ENCODE measurements around the gene SLC5A9. TPM values are rescaled to one million over a fixed set of nuclear protein-coding genes. Genes with fewer than 3 reads are reported as not detected.

Gene SLC5A9
- total and polyA plus RNA-seq, 3 experiments from 2014 or later = not detected

DNA sequence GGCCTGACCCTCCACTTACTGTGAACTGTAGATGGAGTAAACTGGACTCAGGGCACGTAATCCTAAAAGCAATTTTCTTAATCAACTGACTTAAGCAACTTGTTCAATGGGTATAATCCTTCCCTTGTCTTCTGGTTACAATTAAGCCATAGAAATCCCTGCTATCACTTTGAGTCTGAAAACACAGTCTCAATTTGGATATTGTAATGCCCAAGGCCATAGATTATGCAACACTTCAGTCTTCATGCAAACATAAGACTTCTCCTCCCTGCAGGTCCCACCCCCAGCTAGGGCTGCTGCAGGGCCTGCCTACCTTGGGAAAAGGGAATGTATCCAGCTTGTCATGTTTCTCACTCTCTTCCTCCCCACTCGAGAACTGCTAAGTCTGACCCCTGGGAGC lies 6.2 kb upstream of the SLC5A9 start:
- no peak overlapping the region for H3K27ac ChIP-seq (ENCODE audit: low read depth, low read length)
- no peak for DNase-seq
- H3K4me3 Mint-ChIP-seq = no peak overlapping the region
- H3K9me3 ChIP-seq (ENCODE audit: low read length) = no peaks in the 10 kb centered on the region
- H3K27me3 Mint-ChIP-seq = peaks cover 6 to 12% of the 10 kb centered on the region in 2 donors
- H3K4me1 Mint-ChIP-seq = no peaks in the 10 kb centered on the region
- H3K4me1 ChIP-seq (ENCODE audit: insufficient read depth, low read length) = no peaks in the 10 kb centered on the region
- POLR2A ChIA-PET = no interaction called here
- CTCF ChIA-PET = interaction anchor here (0.7 kb wide), 1 partner anchor 14 kb away, joined by 3 read pairs; no protein-coding TSS in a partner anchor
- no peaks in the 10 kb centered on the region for H3K27me3 ChIP-seq (ENCODE audit: insufficient read depth, low read length, poor library complexity, severe bottlenecking)
- no peaks in the 10 kb centered on the region for H3K36me3 ChIP-seq (ENCODE audit: insufficient read depth, low read length)
- no peaks in the 10 kb centered on the region for H3K36me3 Mint-ChIP-seq
- H3K4me3 ChIP-seq (ENCODE audit: low read length) = no peak overlapping the region
- peaks cover 0 to 2% (median 0%) of the 10 kb centered on the region in 5 donors for H3K9me3 Mint-ChIP-seq
- no peak overlapping the region for H3K27ac Mint-ChIP-seq

DNA sequence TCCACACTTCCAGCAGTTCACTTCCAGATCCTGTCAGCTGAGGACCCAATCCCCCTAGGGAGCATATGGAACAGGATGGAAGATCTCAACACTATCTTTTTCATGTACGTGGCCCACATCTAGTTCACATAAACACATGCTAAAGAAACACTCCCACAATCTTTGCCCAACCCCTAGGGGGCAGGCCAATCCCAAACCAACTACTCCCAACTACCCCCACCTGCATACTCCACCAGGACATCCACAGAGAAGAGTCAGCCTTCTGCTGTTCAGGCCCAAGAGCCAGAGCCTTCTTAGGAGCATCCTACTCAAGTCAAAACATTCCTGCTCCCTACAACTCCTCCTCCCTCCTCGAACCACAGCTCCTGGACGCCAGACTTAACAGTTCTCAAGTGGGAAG lies 5.6 kb upstream of the SLC5A9 start:
- no peaks in the 10 kb centered on the region for H3K9me3 ChIP-seq (ENCODE audit: low read length)
- no peak overlapping the region for H3K4me3 ChIP-seq (ENCODE audit: low read length)
- no peak overlapping the region for H3K27ac ChIP-seq (ENCODE audit: low read depth, low read length)
- POLR2A ChIA-PET = no interaction called here
- Mint-ChIP-seq H3K4me1 (no peaks in the 10 kb centered on the region), H3K27ac (no peak overlapping the region), H3K27me3 (peaks cover 6 to 12% of the 10 kb centered on the region in 2 donors), H3K36me3 (no peaks in the 10 kb centered on the region), H3K4me3 (no peak overlapping the region), H3K9me3 (peaks cover 0 to 2% (median 0%) of the 10 kb centered on the region in 5 donors)
- CTCF ChIA-PET = interaction anchor here (1.9 kb wide), 1 partner anchor 13 kb away, joined by 4 read pairs; no protein-coding TSS in a partner anchor
- no peaks in the 10 kb centered on the region for H3K27me3 ChIP-seq (ENCODE audit: insufficient read depth, low read length, poor library complexity, severe bottlenecking)
- no peaks in the 10 kb centered on the region for H3K36me3 ChIP-seq (ENCODE audit: insufficient read depth, low read length)
- DNase-seq = no peak
- H3K4me1 ChIP-seq (ENCODE audit: insufficient read depth, low read length) = no peaks in the 10 kb centered on the region

DNA sequence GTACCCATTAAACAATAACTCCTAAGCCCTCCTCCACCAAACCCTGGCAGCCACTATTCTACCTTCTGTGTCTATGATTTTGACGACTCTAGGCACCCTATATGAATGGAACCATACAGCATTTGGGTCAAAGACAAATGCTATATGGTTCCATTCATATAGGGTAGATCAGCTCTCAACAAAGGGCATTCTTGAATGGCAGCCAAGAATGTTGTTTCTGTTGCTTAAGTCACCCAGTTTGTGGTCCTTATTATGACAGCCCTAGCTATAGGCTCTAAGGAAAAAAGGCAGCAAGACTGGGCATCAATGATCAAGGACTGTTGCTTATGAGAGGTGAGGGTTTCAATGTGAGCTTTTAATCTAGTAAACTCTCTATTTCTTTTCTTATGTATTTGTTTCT lies 4.7 kb upstream of the SLC5A9 start:
- H3K9me3 ChIP-seq (ENCODE audit: low read length) = no peaks in the 10 kb centered on the region
- Mint-ChIP-seq H3K27ac (no peak overlapping the region), H3K4me3 (no peak overlapping the region), H3K4me1 (no peaks in the 10 kb centered on the region), H3K27me3 (peaks cover 6 to 8% of the 10 kb centered on the region in 2 donors), H3K36me3 (no peaks in the 10 kb centered on the region), H3K9me3 (peaks cover 0 to 2% (median 0%) of the 10 kb centered on the region in 5 donors)
- no peak for DNase-seq
- no peaks in the 10 kb centered on the region for H3K4me1 ChIP-seq (ENCODE audit: insufficient read depth, low read length)
- POLR2A ChIA-PET = no interaction called here
- H3K4me3 ChIP-seq (ENCODE audit: low read length) = no peak overlapping the region
- H3K27me3 ChIP-seq (ENCODE audit: insufficient read depth, low read length, poor library complexity, severe bottlenecking) = no peaks in the 10 kb centered on the region
- no peak overlapping the region for H3K27ac ChIP-seq (ENCODE audit: low read depth, low read length)
- no peaks in the 10 kb centered on the region for H3K36me3 ChIP-seq (ENCODE audit: insufficient read depth, low read length)
- CTCF ChIA-PET = interaction anchor here (1.9 kb wide), 1 partner anchor 14 kb away, joined by 4 read pairs; no protein-coding TSS in a partner anchor

DNA sequence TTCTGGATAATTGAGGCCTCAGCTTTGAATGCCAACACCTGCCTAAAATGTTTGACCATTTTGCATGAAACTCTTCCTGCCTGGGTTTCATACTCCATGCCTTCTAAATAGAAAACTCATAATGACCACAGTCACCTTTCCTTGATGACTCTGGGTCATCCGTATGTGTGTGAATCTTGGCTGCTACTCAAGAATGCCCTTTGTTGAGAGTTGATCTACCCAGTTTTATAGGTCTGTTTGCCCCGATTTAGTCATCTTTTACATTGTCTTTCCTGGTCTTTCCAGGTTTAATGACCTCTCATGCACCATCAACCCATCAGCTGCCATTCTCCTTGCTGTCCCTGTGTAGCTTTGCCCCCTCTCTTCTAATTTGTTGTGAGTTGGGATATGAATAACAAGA lies 2.7 kb upstream of the SLC5A9 start:
- CTCF ChIA-PET = interaction anchor here (1.2 kb wide), 1 partner anchor 111 kb away, joined by 3 read pairs; no protein-coding TSS in a partner anchor

DNA sequence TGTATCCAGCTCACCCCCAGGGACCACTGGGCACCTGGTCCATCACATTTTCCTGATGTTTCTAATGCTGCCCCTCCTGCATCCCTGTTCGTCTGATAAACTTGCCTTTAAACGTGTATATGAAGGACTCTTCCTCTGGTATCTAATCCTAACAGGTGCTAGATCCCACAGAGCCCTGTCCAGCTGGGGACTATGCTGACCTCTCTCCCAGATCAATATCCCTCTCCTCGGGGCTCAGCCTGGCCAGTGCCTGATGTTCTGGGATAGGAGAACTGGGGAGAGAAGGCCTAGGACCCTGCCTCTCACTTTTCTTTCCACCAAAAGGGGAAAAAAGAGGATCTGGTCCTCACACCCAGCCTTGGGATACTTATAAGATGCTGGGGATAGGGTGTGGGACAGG lies 1.4 kb upstream of the SLC5A9 start:
- H3K27me3 ChIP-seq (ENCODE audit: insufficient read depth, low read length, poor library complexity, severe bottlenecking) = no peaks in the 10 kb centered on the region
- DNase-seq = no peak
- ChIA-PET POLR2A (no interaction called here), CTCF (no interaction called here)
- no peaks in the 10 kb centered on the region for H3K9me3 Mint-ChIP-seq
- H3K36me3 ChIP-seq (ENCODE audit: insufficient read depth, low read length) = no peaks in the 10 kb centered on the region
- H3K27ac ChIP-seq (ENCODE audit: low read depth, low read length) = no peak overlapping the region
- no peak overlapping the region for H3K4me3 Mint-ChIP-seq
- H3K36me3 Mint-ChIP-seq = no peaks in the 10 kb centered on the region
- no peaks in the 10 kb centered on the region for H3K9me3 ChIP-seq (ENCODE audit: low read length)
- H3K27ac Mint-ChIP-seq = peak overlapping the region in 1 of 8 donors; percentile 20
- H3K4me3 ChIP-seq (ENCODE audit: low read length) = no peak overlapping the region
- peaks cover 6 to 8% (median 7%) of the 10 kb centered on the region in 3 donors for H3K4me1 Mint-ChIP-seq
- no peaks in the 10 kb centered on the region for H3K4me1 ChIP-seq (ENCODE audit: insufficient read depth, low read length)
- no peaks in the 10 kb centered on the region for H3K27me3 Mint-ChIP-seq

More for the DNA sequence above, 2.7 kb upstream of the SLC5A9 start:
- no peak overlapping the region for H3K4me3 ChIP-seq (ENCODE audit: low read length)
- H3K36me3 Mint-ChIP-seq = no peaks in the 10 kb centered on the region
- no peaks in the 10 kb centered on the region for H3K4me1 Mint-ChIP-seq
- H3K4me3 Mint-ChIP-seq = no peak overlapping the region
- POLR2A ChIA-PET = no interaction called here
- no peak overlapping the region for H3K27ac Mint-ChIP-seq
- no peaks in the 10 kb centered on the region for H3K9me3 Mint-ChIP-seq
- H3K36me3 ChIP-seq (ENCODE audit: insufficient read depth, low read length) = no peaks in the 10 kb centered on the region
- no peak for DNase-seq
- H3K27me3 Mint-ChIP-seq = peaks cover 0 to 3% of the 10 kb centered on the region in 2 donors
- H3K4me1 ChIP-seq (ENCODE audit: insufficient read depth, low read length) = no peaks in the 10 kb centered on the region
- no peaks in the 10 kb centered on the region for H3K27me3 ChIP-seq (ENCODE audit: insufficient read depth, low read length, poor library complexity, severe bottlenecking)
- H3K9me3 ChIP-seq (ENCODE audit: low read length) = no peaks in the 10 kb centered on the region
- no peak overlapping the region for H3K27ac ChIP-seq (ENCODE audit: low read depth, low read length)

DNA sequence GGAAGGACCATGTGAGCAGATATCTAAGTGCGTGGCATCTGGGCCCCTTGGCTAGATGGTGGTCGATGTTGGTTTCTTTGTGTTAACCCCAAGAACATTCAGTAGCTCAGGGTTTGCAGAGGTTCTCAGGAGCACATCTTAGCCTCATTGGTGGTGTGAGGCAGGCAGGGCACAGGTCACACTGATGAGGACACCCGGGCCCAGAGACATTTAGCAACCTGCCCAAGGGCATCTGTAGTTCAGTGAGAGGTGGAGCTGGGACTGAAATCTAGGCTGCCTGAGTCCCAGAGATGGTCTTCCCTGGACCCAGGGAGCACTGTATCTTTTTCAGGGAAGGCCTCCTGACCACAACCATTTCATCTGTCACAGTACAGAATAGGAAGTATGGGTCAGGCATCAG lies 859 bp upstream of the SLC5A9 start:
- CTCF ChIA-PET = no interaction called here
- Histone ChIP-seq H3K27me3 (ENCODE audit: insufficient read depth, low read length, poor library complexity, severe bottlenecking) (no peaks in the 10 kb centered on the region), H3K4me1 (ENCODE audit: insufficient read depth, low read length) (peaks cover 3% of the 10 kb centered on the region), H3K9me3 (ENCODE audit: low read length) (no peaks in the 10 kb centered on the region), H3K4me3 (ENCODE audit: low read length) (no peak overlapping the region), H3K27ac (ENCODE audit: low read depth, low read length) (no peak overlapping the region), H3K36me3 (ENCODE audit: insufficient read depth, low read length) (no peaks in the 10 kb centered on the region)
- POLR2A ChIA-PET = no interaction called here
- no peak overlapping the region for H3K27ac Mint-ChIP-seq
- H3K36me3 Mint-ChIP-seq = no peaks in the 10 kb centered on the region
- no peaks in the 10 kb centered on the region for H3K9me3 Mint-ChIP-seq
- no peak for DNase-seq
- H3K4me1 Mint-ChIP-seq = peaks cover 6 to 8% (median 7%) of the 10 kb centered on the region in 3 donors
- no peaks in the 10 kb centered on the region for H3K27me3 Mint-ChIP-seq
- no peak overlapping the region for H3K4me3 Mint-ChIP-seq

DNA sequence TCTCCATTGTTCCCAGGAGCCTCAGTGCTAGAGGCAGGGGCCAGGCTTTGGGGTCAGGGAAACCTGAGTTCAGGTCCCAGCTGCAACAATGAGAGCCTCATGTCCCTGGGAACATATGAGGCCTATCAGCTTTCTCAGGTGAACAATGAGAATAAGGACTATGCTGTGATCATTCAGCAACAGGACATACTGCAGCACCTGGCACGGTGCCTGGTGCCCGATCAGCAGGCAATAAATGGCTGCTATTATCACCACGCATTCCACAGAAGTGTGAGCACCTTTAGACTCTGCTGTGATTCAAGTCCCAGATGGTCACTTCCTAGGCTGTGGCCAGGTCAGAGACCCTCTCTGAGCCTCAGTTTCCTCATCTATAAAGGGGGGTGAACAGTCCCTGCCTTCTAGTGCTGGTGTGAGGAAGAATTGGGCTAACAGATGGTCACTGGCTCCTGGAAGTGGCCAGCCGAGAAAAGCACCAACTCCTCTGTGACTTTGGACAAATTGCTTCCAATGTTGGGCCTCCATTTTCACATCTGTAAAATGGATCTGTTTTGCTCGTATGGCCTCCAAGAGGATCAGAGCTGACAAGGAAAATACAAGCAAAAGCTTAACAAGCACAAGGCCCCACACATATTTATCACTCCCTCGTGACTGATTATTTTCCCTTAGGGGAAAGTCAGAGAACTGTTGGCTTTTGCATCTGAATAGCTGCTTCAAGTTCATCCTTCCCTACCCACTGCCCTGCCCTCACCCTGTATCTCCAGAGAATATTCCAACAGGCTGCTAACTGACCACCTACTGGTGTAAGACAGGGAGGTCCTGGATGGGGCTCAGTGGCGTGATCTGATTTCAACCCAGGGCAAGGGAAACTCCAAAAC lies 1.1 kb downstream of the SLC5A9 start:
- ChIA-PET CTCF (no interaction called here), POLR2A (no interaction called here)
- H3K4me3 Mint-ChIP-seq = no peak overlapping the region
- Histone ChIP-seq H3K4me3 (ENCODE audit: low read length) (no peak overlapping the region), H3K27ac (ENCODE audit: low read depth, low read length) (no peak overlapping the region), H3K36me3 (ENCODE audit: insufficient read depth, low read length) (no peaks in the 10 kb centered on the region), H3K4me1 (ENCODE audit: insufficient read depth, low read length) (peaks cover 19% of the 10 kb centered on the region), H3K9me3 (ENCODE audit: low read length) (no peaks in the 10 kb centered on the region), H3K27me3 (ENCODE audit: insufficient read depth, low read length, poor library complexity, severe bottlenecking) (no peaks in the 10 kb centered on the region)
- H3K27me3 Mint-ChIP-seq = peaks cover 0 to 1% of the 10 kb centered on the region in 2 donors
- DNase-seq = no peak
- no peaks in the 10 kb centered on the region for H3K9me3 Mint-ChIP-seq
- peaks cover 6 to 11% (median 7%) of the 10 kb centered on the region in 3 donors for H3K4me1 Mint-ChIP-seq
- H3K36me3 Mint-ChIP-seq = no peaks in the 10 kb centered on the region
- H3K27ac Mint-ChIP-seq = no peak overlapping the region

DNA sequence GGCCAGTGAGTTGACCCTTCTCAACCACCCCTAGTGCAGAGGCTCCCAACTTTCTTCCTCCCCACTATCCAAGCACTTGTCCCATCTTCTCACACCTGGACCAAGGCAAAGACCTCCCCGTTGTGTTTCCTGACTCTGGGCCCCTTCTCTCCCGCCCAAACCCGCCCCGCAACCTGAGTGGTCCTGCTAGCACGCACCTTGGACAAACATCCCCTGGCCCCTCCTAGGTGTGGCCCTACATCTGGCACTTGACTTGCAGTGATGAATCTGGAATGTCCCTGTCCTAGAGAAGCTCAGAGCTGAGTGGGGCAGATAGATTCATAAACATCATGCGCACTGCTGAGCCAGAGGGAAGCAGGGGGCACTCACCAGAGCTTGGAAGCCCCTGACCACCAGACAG lies 2.3 kb downstream of the SLC5A9 start:
- peaks cover 6 to 11% (median 7%) of the 10 kb centered on the region in 3 donors for H3K4me1 Mint-ChIP-seq
- Histone ChIP-seq H3K27ac (ENCODE audit: low read depth, low read length) (no peak overlapping the region), H3K4me3 (ENCODE audit: low read length) (no peak overlapping the region), H3K4me1 (ENCODE audit: insufficient read depth, low read length) (peaks cover 19% of the 10 kb centered on the region), H3K9me3 (ENCODE audit: low read length) (no peaks in the 10 kb centered on the region), H3K36me3 (ENCODE audit: insufficient read depth, low read length) (no peaks in the 10 kb centered on the region), H3K27me3 (ENCODE audit: insufficient read depth, low read length, poor library complexity, severe bottlenecking) (no peaks in the 10 kb centered on the region)
- H3K27me3 Mint-ChIP-seq = peaks cover 0 to 2% of the 10 kb centered on the region in 2 donors
- peak overlapping the region in 3 of 8 donors; percentile 13 to 66 (median 56) for H3K27ac Mint-ChIP-seq
- no peak for DNase-seq
- H3K9me3 Mint-ChIP-seq = no peaks in the 10 kb centered on the region
- H3K36me3 Mint-ChIP-seq = no peaks in the 10 kb centered on the region
- no peak overlapping the region for H3K4me3 Mint-ChIP-seq
- POLR2A ChIA-PET = no interaction called here
- CTCF ChIA-PET = no interaction called here
